Measurements from ENCODE around the gene ITPRIP.

Gene ITPRIP

GRCh38 chr10:104321725-104322415 lies 16.4 kb downstream of the ITPRIP start:
- TF ChIP-seq POLR2AphosphoS5 (IDR thresholded peaks at IDR 0.05; ENCODE audit: low read depth, low read length) (no peak), SPI1 (IDR thresholded peaks at IDR 0.05; ENCODE audit: low read depth, low read length) (no peak), POU2F2 (IDR thresholded peaks at IDR 0.05; ENCODE audit: low read depth, low read length) (no peak), PAX5 (IDR thresholded peaks at IDR 0.05; ENCODE audit: insufficient read depth, low read length, severe bottlenecking) (no peak), TAF1 (IDR thresholded peaks at IDR 0.05; ENCODE audit: low read depth, low read length) (no peak), POLR2A (IDR thresholded peaks at IDR 0.05; ENCODE audit: low read depth, low read length) (no peak)
- FAIRE-seq (peak; percentile 82), DNase-seq (ENCODE audit: insufficient read length, low spot score) (no peak)

GRCh38 chr10:104321226-104321625 lies 17.0 kb downstream of the ITPRIP start:
- TF ChIP-seq POLR2AphosphoS5 (IDR thresholded peaks at IDR 0.05; ENCODE audit: low read depth, low read length) = no peak
- no peak for TF ChIP-seq PAX5 (IDR thresholded peaks at IDR 0.05; ENCODE audit: insufficient read depth, low read length, severe bottlenecking)
- TF ChIP-seq SPI1 (IDR thresholded peaks at IDR 0.05; ENCODE audit: low read depth, low read length) = no peak
- TF ChIP-seq POLR2A (IDR thresholded peaks at IDR 0.05; ENCODE audit: low read depth, low read length) = no peak
- no peak for TF ChIP-seq POU2F2 (IDR thresholded peaks at IDR 0.05; ENCODE audit: low read depth, low read length)
- no peak for TF ChIP-seq TAF1 (IDR thresholded peaks at IDR 0.05; ENCODE audit: low read depth, low read length)
- FAIRE-seq (no peak), DNase-seq (ENCODE audit: insufficient read length, low spot score) (no peak)

- FAIRE-seq (no peak), DNase-seq (ENCODE audit: insufficient read length, low spot score) (no peak)
- TF ChIP-seq PAX5 (IDR thresholded peaks at IDR 0.05; ENCODE audit: insufficient read depth, low read length, severe bottlenecking) (no peak), TAF1 (IDR thresholded peaks at IDR 0.05; ENCODE audit: low read depth, low read length) (no peak)
These were observed 19.2 kb downstream of the ITPRIP start for GRCh38 chr10:104318810-104319741.

DNA sequence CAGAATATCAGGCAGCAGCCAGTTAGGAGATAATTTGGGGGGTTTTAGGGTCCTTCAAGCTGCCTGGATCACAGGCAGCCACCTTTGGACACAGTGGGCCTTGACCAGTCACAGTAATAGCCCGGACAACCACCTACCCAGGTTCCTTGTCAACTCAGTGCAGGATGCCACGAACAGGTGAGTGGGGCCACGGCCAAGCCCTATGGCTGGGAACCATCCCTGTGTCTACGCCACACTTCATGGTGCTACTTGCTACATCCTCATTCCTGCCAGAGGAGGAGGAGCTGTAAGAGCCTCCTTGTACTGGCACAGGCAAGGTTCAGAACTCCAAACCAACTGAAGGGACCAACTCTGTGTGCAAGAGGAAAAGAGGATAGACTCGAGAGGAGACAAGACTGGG lies 19.9 kb downstream of the ITPRIP start:
- FAIRE-seq (no peak), DNase-seq (ENCODE audit: insufficient read length, low spot score) (no peak)
- TF ChIP-seq POLR2A (IDR thresholded peaks at IDR 0.05; ENCODE audit: low read depth, low read length) = no peak

DNA sequence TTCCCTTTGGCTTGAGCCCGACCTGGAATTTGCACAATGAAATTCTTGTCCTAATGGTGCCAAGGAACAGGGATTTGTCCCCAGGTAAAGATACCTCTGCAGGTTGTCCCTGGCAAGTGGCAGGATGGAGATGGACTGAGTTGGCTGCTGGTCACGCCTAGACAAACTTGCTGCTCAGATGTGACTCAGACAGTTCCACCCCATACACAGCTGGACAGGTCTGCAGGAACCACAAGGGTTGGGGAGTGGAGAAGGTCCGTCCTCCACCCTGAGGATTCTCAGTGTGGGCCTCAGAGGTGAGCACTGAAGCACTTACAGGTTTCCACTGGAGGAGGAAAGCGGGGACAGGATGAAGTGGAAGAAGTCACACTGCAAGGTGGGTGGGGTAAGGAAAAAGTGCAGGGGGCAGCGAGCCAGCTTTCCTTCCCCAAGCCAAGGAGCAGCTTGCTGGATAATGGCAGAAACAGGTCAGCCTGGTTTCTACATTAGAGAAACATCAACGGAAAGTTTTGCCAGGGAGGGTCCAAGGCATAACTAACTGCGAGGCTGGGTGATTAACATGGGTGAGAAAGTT lies 20.5 kb downstream of the ITPRIP start:
- FAIRE-seq = peak; percentile 48
- no peak for TF ChIP-seq POLR2A (IDR thresholded peaks at IDR 0.05; ENCODE audit: low read depth, low read length)
- TF ChIP-seq PAX5 (IDR thresholded peaks at IDR 0.05; ENCODE audit: insufficient read depth, low read length, severe bottlenecking) = no peak
- no peak for TF ChIP-seq POLR2AphosphoS5 (IDR thresholded peaks at IDR 0.05; ENCODE audit: low read depth, low read length)
- no peak for TF ChIP-seq SPI1 (IDR thresholded peaks at IDR 0.05; ENCODE audit: low read depth, low read length)
- TF ChIP-seq TAF1 (IDR thresholded peaks at IDR 0.05; ENCODE audit: low read depth, low read length) = no peak
- TF ChIP-seq POU2F2 (IDR thresholded peaks at IDR 0.05; ENCODE audit: low read depth, low read length) = no peak
- no peak for DNase-seq (ENCODE audit: insufficient read length, low spot score)

DNA sequence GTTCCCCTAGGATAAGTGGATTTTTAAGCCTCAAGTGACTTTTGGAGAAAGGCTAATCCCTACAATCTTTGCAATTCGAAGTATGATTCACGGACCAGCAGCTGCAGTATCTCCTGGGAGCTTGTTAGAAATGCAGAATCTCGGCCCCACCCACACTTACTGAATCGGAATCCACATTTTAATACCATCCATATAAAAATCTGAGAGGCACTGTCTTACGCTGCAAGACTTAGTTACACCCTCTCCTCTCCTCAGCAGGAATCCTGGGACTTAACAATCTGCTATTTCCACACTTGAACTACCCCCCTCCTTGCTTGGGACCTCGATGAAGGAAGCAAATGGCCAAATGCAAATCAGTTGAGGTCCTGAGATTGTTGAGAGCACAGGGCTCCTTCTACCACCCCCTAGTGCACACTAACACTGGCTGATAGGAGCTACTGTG lies 21.0 kb downstream of the ITPRIP start:
- TF ChIP-seq TAF1 (IDR thresholded peaks at IDR 0.05; ENCODE audit: low read depth, low read length) (no peak), SPI1 (IDR thresholded peaks at IDR 0.05; ENCODE audit: low read depth, low read length) (no peak), PAX5 (IDR thresholded peaks at IDR 0.05; ENCODE audit: insufficient read depth, low read length, severe bottlenecking) (no peak), POLR2AphosphoS5 (IDR thresholded peaks at IDR 0.05; ENCODE audit: low read depth, low read length) (no peak), POU2F2 (IDR thresholded peaks at IDR 0.05; ENCODE audit: low read depth, low read length) (no peak), POLR2A (IDR thresholded peaks at IDR 0.05; ENCODE audit: low read depth, low read length) (no peak)
- no peak for DNase-seq (ENCODE audit: insufficient read length, low spot score)
- peak; percentile 23 for FAIRE-seq

- FAIRE-seq (no peak), DNase-seq (ENCODE audit: insufficient read length, low spot score) (no peak)
- no peak for TF ChIP-seq PAX5 (IDR thresholded peaks at IDR 0.05; ENCODE audit: insufficient read depth, low read length, severe bottlenecking)
- no peak for TF ChIP-seq TAF1 (IDR thresholded peaks at IDR 0.05; ENCODE audit: low read depth, low read length)
- no peak for TF ChIP-seq POU2F2 (IDR thresholded peaks at IDR 0.05; ENCODE audit: low read depth, low read length)
- no peak for TF ChIP-seq POLR2AphosphoS5 (IDR thresholded peaks at IDR 0.05; ENCODE audit: low read depth, low read length)
- no peak for TF ChIP-seq POLR2A (IDR thresholded peaks at IDR 0.05; ENCODE audit: low read depth, low read length)
- TF ChIP-seq SPI1 (IDR thresholded peaks at IDR 0.05; ENCODE audit: low read depth, low read length) = no peak
These were observed 21.8 kb downstream of the ITPRIP start for GRCh38 chr10:104316321-104317099.

GRCh38 chr10:104315486-104315921 lies 22.8 kb downstream of the ITPRIP start:
- no peak for TF ChIP-seq POLR2AphosphoS5 (IDR thresholded peaks at IDR 0.05; ENCODE audit: low read depth, low read length)
- TF ChIP-seq POLR2A (IDR thresholded peaks at IDR 0.05; ENCODE audit: low read depth, low read length) = no peak
- TF ChIP-seq SPI1 (IDR thresholded peaks at IDR 0.05; ENCODE audit: low read depth, low read length) = no peak
- no peak for TF ChIP-seq TAF1 (IDR thresholded peaks at IDR 0.05; ENCODE audit: low read depth, low read length)
- TF ChIP-seq PAX5 (IDR thresholded peaks at IDR 0.05; ENCODE audit: insufficient read depth, low read length, severe bottlenecking) = no peak
- TF ChIP-seq POU2F2 (IDR thresholded peaks at IDR 0.05; ENCODE audit: low read depth, low read length) = no peak
- DNase-seq (ENCODE audit: insufficient read length, low spot score) (no peak), FAIRE-seq (no peak)

All from GM12891 (cell line).